ENCODE results near the gene RAD52.

The RAD52 gene

DNA sequence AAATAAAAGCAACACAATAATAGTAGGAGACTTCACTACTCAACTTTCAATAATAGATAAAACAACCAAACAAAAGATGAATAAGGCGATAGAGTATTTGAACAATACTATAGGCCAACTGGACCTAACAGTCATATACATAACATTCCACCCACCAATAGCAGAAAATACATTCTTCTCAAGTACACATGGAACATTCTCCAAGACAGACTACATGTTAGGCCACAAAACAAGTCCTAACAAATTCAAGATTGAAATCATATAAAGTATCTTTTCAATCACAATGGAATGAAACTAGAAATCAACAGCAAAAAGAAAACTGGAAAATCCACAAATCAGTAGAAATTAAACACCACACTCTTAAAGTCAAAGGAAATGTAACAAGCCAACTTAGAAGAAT lies 28.8 kb downstream of the RAD52 start:
- no peaks in the 10 kb centered on the region for H3K36me3 ChIP-seq (ENCODE audit: low read length)
- H3K9ac ChIP-seq (ENCODE audit: low read length) = no peak overlapping the region
- no peak overlapping the region for H3K4me2 ChIP-seq (ENCODE audit: low read depth, low read length, poor library complexity, severe bottlenecking)
- no peaks in the 10 kb centered on the region for H3K27me3 ChIP-seq (ENCODE audit: low read length)
- no peak overlapping the region for H3K27ac ChIP-seq (ENCODE audit: low read depth, low read length)
- no peak for TF ChIP-seq EZH2phosphoT487 (conservative IDR thresholded peaks at IDR 0.05; ENCODE audit: low read length)
- TF ChIP-seq, protein P1, sequence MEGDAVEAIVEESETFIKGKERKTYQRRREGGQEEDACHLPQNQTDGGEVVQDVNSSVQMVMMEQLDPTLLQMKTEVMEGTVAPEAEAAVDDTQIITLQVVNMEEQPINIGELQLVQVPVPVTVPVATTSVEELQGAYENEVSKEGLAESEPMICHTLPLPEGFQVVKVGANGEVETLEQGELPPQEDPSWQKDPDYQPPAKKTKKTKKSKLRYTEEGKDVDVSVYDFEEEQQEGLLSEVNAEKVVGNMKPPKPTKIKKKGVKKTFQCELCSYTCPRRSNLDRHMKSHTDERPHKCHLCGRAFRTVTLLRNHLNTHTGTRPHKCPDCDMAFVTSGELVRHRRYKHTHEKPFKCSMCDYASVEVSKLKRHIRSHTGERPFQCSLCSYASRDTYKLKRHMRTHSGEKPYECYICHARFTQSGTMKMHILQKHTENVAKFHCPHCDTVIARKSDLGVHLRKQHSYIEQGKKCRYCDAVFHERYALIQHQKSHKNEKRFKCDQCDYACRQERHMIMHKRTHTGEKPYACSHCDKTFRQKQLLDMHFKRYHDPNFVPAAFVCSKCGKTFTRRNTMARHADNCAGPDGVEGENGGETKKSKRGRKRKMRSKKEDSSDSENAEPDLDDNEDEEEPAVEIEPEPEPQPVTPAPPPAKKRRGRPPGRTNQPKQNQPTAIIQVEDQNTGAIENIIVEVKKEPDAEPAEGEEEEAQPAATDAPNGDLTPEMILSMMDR (IDR thresholded peaks at IDR 0.05; ENCODE audit: insufficient read depth, low read length, poor library complexity, severe bottlenecking) = no peak
- H3F3A ChIP-seq (ENCODE audit: insufficient read depth) = no peaks in the 10 kb centered on the region
- H3K4me3 ChIP-seq (ENCODE audit: insufficient read depth, low read length, poor library complexity, severe bottlenecking) = no peak overlapping the region
- no peaks in the 10 kb centered on the region for H4K20me1 ChIP-seq (ENCODE audit: low read depth, low read length)
- no peaks in the 10 kb centered on the region for H3K9me2 ChIP-seq (replicated peaks; ENCODE audit: insufficient read depth, low read length)
- no peaks in the 10 kb centered on the region for H3K9me3 ChIP-seq (ENCODE audit: insufficient read depth, low read length)
- H2AFZ ChIP-seq (ENCODE audit: low read depth, low read length, severe bottlenecking) = no peak overlapping the region
- no peaks in the 10 kb centered on the region for H3K79me2 ChIP-seq (ENCODE audit: insufficient read depth, low read length)

DNA sequence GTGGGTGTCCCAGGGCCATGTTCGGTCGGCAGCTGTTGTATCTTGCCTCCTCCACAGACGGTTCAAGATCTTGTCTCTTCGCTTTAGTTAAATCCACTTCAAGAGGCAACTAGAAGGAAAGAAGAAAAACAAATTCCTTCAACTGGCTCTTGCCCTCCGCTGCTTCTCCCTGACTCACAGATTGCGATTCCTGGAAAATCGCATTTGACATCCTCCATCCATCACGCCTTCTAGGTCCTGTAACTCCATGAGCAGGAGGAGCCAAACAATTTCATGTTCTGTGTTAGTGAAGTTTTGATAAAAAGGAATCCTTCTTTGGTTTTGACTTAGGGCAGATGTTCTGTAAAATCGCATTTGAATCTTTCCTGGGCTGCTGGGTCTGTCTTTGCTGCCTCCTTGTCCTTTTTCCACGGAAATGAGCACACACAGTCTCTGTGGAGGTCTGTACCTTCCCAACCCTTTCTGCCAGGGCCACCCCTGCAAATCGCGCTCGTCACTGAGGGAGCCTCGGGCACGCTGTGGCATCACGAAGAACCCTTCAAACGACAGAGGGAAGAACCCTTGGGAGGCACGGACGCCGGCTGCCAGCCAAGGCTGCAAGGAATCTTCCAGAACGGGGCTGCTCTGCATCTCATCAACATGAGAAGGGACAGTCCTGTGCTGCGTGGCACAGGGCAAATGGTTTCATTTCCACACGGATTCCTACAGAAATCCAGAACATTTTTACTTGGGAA lies 32.6 kb downstream of the RAD52 start:
- peaks cover 4% of the 10 kb centered on the region; the same call in 1 of the 2 replicates for H3K36me3 ChIP-seq (ENCODE audit: low read length)
- H3K79me2 ChIP-seq (ENCODE audit: insufficient read depth, low read length) = no peaks in the 10 kb centered on the region
- no peak for TF ChIP-seq EZH2phosphoT487 (conservative IDR thresholded peaks at IDR 0.05; ENCODE audit: low read length)
- TF ChIP-seq, protein P1 (IDR thresholded peaks at IDR 0.05; ENCODE audit: insufficient read depth, low read length, poor library complexity, severe bottlenecking) = no peak
- no peak overlapping the region for H3K4me2 ChIP-seq (ENCODE audit: low read depth, low read length, poor library complexity, severe bottlenecking)
- no peak overlapping the region for H2AFZ ChIP-seq (ENCODE audit: low read depth, low read length, severe bottlenecking)
- H3K9me3 ChIP-seq (ENCODE audit: insufficient read depth, low read length) = no peaks in the 10 kb centered on the region
- H3K9ac ChIP-seq (ENCODE audit: low read length) = no peak overlapping the region
- no peak overlapping the region for H3K27ac ChIP-seq (ENCODE audit: low read depth, low read length)
- H3K4me3 ChIP-seq (ENCODE audit: insufficient read depth, low read length, poor library complexity, severe bottlenecking) = no peak overlapping the region
- H4K20me1 ChIP-seq (ENCODE audit: low read depth, low read length) = no peaks in the 10 kb centered on the region
- H3F3A ChIP-seq (ENCODE audit: insufficient read depth) = no peaks in the 10 kb centered on the region
- H3K9me2 ChIP-seq (replicated peaks; ENCODE audit: insufficient read depth, low read length) = no peaks in the 10 kb centered on the region
- no peaks in the 10 kb centered on the region for H3K27me3 ChIP-seq (ENCODE audit: low read length)

DNA sequence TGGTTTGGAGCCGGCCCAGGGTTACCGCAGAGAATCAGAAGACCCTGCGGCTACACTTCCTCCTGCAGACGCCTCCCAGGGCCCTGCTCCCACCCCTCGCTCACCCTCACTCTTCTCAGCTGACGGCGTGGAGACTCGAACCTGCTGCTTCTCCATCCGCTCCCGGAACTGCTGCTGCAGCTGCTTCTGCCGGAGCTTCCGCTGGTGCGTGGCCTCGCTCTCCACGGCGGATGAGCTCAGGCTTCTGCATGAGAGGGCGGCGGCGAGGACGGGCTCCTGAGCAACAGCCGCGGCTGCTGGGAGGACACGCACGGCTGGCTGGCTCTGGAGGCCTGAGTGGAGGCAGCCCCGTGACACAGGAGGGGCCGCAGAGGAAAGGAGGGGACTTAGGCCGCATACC lies 33.3 kb downstream of the RAD52 start:
- no peaks in the 10 kb centered on the region for H3F3A ChIP-seq (ENCODE audit: insufficient read depth)
- no peak overlapping the region for H3K27ac ChIP-seq (ENCODE audit: low read depth, low read length)
- no peak for TF ChIP-seq EZH2phosphoT487 (conservative IDR thresholded peaks at IDR 0.05; ENCODE audit: low read length)
- TF ChIP-seq, protein P1 (IDR thresholded peaks at IDR 0.05; ENCODE audit: insufficient read depth, low read length, poor library complexity, severe bottlenecking) = no peak
- H3K27me3 ChIP-seq (ENCODE audit: low read length) = no peaks in the 10 kb centered on the region
- peaks cover 6% of the 10 kb centered on the region; the same call in 1 of the 2 replicates for H3K36me3 ChIP-seq (ENCODE audit: low read length)
- H2AFZ ChIP-seq (ENCODE audit: low read depth, low read length, severe bottlenecking) = no peak overlapping the region
- no peaks in the 10 kb centered on the region for H3K79me2 ChIP-seq (ENCODE audit: insufficient read depth, low read length)
- no peak overlapping the region for H3K9ac ChIP-seq (ENCODE audit: low read length)
- no peaks in the 10 kb centered on the region for H3K9me2 ChIP-seq (replicated peaks; ENCODE audit: insufficient read depth, low read length)
- H4K20me1 ChIP-seq (ENCODE audit: low read depth, low read length) = no peaks in the 10 kb centered on the region
- H3K4me2 ChIP-seq (ENCODE audit: low read depth, low read length, poor library complexity, severe bottlenecking) = no peak overlapping the region
- no peak overlapping the region for H3K4me3 ChIP-seq (ENCODE audit: insufficient read depth, low read length, poor library complexity, severe bottlenecking)
- H3K9me3 ChIP-seq (ENCODE audit: insufficient read depth, low read length) = no peaks in the 10 kb centered on the region

All from SU-DHL-6 (cell line).